Activated CD4-positive, alpha-beta T cell treated with anti-CD3 and anti-CD28 coated beads for 4 hours (primary cell): ENCODE measurements around the gene SGPP2.
"Not testable (repeated sequence)": the region's sequence is repeated elsewhere in the genome, so short reads cannot be mapped to it uniquely, and the experiment has no call there.

Experiments used
- DNase-seq, 2 donors: peaks; one replicate each; pipeline ENCODE4 v3.0.0-alpha.2; 2020

Gene SGPP2

DNA sequence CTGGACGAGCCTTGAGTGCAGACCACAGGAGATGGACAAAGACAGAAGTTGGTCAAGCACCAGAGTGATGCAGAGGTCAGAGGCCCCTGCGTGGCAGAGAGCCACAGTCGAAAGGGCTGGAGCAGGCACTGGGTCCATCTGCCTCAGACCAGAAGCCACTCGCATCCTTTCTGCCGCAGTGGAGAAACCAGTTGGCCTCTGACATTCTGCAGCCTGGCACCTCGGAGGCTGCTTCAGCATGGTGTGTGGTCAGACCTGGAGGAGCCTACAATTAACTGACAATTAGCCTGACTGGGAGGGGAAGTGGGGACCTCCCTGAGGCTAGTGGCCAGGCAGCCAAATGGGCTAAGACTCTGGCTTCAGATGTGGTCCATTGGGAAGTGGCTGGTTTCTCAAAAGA lies 111.1 kb downstream of the SGPP2 start:
- DNase-seq: no peak

DNA sequence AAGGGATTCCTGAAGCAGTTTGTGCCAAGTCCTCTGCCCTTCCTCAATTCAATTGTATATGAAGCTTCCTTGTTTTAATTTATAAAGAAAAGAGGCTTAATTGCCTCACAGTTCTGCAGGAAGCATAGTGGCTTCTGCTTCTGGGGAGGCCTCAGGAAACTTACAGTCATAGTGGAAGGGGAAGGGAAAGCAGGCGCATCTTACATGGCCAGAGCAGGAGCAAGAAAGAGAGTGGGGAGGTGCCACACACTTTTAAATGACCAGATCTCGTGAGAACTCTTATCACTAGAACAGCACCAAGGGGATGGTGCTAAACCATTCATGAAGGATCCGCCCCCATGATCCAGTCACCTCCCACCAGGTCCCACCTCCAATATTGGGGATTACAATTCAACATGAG lies 114.2 kb downstream of the SGPP2 start:
- DNase-seq: no peak

DNA sequence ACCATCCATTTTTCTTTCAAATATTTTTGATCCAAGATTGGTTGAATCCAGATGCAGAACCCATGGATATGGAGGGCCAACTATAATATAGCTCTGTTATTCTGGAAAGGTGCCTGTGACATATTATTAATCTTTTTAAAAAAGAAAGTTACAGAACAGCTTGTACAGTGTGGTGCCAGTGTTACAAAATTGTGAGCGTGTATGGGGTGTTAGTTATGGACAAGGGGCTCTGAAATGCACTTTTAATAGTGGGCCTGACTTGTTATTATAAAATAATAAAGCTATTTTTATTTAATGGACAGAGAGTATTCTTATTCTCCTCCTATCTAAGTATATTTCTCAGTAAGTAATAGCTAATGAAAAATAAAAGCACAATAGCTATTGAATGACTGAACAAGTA lies 120.3 kb downstream of the SGPP2 start:
- no peak for DNase-seq

DNA sequence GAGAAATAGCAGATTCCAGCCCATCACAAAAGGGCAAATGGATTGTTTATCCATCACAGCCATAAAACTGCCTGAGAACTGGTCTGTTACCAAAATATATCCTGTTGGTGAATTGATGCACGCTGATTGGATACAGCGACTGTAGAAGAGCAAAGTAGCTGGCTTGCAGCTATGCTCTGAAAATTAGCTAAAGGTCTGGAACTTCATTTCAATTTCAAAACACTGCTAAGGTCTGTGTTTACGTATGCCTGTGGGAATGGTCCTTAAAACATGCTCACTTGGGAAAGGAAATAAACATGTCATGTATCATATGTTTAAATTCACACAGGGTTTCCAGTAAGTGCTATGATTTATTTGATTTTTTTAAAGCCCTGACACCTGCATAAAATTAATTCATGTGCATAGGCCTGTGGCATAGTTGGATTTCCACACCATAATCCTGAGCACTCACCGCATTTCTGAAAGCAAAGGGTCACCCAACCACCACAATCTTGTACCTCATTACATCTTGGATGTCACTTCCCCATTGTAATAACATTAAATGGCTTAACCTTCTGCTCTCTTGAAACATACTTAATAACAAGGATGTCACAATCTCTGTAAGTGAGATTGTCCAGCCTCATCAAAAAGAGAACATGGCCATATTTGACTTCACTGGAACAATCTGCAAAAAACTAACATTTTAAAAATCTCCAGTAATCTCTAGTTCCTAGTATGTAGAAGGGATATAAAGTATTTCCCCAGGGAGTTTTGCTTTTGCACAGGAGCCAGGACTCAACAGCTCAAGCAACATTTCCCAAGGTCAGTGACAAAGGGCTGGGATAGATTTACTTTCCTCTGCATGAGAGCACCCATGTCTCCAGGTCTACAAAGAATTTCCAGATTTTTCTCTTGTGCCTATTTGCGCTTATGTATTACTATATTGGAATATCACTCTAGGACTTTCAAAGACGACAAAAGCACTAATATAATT lies 121.8 kb downstream of the SGPP2 start:
- no peak for DNase-seq

DNA sequence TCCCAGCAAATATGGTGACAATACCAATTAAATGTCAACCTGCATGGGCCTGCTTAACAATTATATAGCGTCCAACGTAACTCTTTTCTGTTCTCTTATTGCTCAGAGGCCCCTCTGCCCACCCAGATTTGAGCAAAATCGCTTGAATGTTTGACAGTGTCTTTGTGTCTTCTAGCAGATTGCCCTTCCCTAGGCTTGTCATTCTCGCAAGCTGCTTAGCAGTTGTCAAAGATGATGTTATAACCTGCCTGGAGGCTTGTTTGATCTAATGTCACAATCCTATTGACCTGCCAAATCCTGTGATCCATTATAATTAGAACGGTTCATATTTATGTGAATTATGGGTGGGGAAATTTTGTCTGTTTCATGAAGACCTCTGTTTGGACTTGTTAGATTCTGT lies 122.7 kb downstream of the SGPP2 start:
- DNase-seq: no peak

DNA sequence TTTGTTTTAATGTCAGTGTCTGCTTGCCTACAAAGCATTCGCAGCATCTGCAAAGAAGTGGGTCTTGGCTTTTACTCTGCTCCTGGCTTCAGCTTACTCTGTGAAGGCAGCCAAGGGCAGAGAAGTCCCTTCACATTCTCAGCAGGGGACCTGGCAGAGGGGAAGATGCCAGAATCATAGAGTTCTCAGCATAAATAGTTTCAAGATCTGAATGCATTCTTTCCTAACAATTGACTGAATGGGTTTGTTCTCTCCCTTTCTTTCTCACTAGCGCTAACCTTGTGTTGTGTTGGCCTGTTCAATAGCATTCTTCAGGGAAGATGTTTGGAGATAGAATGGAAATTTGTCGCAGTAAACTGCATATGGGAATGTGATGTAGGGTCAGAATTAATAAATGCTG lies 124.6 kb downstream of the SGPP2 start:
- DNase-seq: no peak

DNA sequence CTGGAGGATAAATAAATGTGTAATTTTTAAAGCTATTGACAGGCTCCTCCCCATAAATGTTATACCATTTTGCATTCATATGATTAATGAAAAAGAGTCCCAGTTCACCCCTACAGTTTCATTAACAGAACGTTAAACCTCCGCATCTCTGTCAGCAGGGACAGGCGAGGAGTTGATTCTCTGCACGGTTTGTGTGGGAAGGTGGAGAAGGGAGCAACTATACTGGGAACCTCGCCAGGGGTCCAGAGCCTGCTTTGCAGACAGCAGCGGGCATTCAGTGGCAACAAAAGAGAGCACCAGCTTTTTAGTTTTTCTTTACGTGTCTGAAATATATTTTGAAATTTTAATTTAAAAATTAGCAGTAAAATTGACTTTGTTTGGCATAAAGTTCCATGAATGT lies 130.2 kb downstream of the SGPP2 start:
- DNase-seq: no peak

DNA sequence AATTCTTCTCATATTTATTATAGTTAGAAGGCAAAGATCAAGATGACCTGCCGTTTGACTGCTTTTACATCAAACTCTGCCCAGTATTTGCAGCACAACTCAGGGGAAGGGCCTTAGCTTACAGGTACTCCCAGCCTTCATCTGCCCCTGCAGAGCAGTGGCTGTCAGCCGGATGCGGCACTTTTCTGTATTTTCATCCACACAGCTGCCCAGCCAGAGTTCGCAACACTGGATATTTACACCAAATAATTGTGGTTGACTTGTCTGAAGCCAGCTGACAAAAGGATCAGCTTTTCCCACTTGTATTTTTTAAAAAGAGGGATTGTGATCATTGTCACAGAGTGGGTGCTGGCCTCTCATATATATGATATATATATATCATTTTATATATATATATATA lies 136.8 kb downstream of the SGPP2 start:
- DNase-seq: no peak

DNA sequence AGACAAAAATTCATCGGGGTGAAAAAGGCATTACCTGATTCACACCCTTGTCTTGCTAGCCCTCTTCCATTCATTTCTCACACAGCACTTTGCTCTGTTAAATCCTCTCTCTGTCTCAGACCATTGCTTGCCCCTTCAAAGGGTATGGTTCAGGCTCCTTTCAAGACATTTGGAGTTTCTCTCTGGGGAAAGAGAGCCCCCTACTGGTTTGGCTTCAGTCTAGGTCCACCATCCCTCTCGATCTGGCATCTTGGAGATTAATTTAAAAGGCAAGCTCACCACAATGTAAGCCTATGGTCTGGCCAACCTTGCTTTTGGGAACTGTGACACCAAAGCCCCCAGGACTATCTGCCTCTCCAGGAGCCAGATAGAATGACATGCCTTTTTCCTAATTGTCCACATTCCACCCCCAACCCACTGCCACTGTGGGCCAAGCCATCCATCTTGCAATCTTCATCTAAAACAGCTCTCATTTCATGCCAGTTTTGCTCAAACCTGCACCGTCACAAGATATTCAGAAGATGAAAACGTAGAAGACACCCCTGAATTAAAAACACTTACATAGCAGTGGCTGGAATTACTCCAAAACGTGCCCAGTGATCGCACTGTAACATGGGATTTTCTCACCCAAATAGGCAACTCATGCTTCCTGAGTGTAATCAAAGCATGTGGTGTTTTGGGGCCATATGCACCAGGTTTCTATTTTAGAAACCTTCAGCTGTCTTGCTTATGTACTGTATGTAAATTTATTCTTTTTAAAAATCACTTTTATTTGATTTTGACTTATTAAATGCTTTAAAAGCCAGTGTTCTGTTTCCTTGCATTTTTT lies 137.7 kb downstream of the SGPP2 start:
- DNase-seq: peak; percentile 10 to 35

DNA sequence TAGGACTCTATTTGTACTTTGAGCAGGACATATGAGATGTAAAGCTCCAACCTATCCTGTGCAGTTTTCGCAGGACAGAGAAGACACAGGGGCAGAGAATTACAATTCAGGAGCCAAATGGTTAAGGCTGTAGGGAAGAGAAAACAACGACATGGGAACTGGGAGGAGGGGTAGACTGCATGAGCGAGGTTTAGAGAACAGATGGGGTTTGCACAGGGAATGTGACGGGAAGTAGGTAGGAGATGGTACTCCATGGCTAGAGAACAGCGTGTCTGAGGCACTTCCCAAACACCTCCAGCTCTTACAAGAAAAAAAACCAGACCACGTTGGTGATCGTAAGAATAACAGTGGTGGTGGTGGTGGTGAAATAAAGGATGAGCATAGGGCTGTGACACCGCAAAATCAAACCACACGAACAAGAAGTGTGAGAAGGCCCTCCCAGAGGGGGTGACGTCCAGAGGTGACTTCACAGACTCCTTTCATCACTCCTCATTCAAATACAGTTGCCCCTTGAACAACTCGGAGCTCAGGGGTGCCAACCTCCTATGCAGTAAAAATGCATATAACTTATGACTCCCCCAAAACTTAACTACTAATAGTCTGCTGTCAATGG lies 138.9 kb downstream of the SGPP2 start:
- DNase-seq: no peak

DNA sequence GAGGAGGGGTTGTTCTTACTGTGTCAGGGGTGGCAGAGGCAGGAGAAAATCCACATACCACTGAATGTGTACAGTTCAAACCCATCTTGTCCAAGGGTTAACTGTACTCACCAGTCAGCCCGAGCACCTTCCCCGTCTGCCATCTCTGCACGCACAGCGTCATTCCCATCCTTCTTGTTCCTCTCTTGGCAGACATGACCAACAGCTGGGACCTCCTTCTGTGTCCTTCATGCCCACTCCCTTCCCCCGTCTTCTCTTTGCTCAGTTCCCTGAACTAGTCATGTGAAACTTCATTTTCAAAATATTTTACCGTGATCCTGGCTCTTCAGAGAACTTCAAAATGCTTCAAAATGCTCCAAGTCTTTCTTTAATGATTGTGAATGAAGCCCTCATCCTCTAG lies 139.6 kb downstream of the SGPP2 start:
- no peak for DNase-seq

DNA sequence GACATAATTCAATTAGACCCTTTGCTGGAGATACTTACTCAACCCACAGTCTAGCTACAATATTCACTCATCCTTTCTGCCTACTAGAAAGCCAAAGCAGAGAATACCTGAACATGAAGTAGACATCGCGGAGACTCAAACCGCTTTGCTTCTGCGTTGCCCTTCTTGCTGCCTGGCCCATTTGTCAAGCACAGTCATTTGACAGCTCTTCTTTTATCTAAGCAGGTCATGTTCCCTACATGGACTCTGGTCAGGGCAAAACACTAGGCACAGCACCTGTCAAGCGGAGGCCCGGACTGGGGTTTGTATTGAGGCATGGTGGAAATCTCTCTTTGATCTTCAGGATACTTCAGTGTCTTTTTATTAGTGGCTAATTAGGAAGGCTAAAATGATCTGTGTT lies 141.9 kb downstream of the SGPP2 start:
- DNase-seq: no peak

DNA sequence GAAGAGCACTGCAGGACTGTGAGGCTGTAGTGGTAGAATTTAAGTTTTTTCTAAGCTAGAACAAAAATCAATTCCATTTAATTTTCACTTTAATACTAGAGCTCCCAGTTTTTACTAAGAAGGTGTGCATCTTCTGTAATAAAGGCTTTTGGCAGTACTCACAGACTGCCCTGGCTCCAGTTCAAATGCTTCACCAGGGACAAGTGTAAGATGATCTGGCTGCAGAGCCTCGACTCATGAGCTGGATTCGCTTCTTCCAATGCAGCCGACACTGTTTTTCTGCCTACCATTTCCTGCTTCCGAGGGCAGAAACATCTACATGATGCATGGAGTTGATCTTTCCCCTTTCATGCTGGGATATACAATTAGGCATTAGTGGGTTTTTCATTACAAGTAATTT lies 144.5 kb downstream of the SGPP2 start:
- no peak for DNase-seq

DNA sequence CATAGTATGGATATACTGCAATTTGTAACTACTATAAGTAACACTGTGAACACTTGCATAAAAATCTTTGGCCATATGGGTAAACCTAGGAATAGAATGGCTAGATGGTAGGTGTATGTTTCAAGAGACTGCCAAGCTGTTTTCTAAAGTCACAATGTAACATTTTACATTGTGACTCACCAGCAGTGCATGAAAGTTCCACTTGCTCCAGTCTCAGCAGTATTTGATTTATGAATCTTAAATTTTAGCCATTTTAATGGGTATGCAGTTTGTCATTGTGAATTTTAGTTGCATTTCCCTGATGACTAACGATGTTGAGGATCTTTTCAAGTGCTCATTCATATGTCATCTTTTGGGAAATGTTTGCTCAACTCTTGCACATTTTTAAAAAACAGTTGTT lies 145.5 kb downstream of the SGPP2 start:
- no peak for DNase-seq

DNA sequence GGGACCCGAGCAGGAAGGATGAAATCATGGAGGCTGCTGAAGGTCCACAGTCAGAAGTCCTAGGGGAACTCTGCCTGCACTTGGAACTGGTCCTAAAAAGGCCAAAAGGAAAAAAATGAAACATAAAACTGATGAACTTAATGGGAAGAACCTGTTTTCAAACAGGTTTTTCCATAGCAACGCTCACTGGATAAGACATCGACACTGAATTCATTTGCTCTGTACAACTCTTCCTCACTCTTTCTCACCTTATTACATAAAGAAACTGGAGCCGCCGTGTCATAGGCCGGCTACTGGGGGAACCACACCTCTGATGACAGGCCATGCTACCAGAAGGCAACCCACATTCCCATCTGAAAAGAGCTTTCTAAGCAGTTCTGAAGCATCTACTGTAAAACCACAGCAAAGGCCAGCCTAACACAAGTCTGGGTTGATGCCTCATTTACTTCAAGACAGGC lies 147.9 kb downstream of the SGPP2 start:
- no peak for DNase-seq

DNA sequence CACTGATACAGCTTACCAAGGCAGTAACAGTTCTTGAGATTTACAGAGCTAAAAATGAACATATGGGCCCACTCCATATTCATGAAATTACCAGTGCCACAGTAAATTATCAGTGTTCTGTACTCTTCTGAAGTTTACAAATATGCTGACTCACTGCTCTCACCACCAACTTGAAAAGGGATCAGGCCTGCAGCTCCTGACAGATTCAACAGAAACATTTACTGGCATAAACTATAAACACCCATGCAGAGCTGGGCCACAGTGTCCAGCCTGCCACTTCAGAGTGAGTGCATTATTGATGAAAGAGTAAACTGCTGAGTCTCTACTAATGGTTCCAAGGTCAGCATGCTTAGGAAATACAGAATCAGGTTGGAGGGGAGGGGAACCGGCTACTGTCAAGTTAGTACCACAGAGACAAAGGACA lies 148.4 kb downstream of the SGPP2 start:
- DNase-seq: no peak

DNA sequence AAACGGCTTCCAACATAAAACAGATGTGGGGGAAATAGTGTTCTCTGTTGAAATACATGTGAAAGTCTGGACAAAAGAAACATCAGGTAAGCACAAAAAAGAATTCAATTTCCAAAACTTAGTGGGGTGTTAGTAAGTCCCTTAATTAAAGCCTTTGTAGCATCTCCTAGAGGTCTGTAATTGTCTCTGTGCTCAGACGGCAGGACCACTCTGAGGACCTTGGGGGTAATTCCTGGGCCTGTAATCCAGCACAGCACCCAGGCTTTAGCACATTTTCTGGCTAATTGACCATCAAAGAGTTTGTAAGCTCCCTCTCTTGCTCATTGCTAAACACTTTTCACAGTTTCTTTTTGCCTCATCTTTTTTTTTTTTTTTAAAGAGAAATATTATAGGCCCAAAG lies 151.3 kb downstream of the SGPP2 start:
- no peak for DNase-seq

DNA sequence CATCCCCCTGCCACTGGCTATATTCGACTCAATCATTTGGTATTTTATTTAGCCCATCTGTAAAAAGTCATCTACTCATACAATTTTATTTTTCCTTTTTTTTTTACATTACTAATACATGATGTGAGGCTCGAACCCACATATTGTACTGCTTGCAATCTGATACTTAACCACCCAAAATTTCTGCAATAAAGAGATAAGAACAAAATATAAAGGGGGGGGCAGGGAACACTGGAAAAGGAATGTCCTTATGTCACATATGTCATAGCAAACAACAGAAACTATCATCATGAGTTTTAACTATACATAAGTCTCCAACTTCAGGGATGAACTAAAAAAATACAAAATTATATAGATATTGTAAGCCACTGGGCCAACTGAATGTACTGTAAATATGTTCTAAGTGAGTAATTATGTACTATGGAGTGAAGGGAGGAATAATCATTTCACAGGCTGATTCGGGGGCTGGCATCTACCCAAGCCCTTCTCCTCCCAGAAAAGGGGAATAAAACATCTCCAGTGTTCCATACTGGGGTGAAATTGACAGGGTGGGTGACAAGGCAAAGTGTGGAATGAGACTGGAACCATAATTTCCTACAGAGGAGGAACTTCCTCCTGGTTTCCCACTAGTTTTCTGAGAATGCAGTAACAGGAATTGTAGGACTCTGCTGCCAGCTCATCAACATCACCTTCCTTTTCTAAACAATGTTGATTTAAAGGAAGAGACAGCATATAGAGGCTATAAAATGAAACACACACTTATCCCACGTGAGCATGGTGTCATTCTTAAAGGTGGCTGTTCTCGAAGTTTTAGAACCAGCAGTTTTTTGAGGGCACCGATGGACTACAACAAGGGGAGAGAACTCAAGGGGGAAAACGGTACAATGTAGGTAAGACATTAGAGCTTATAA lies 152.1 kb downstream of the SGPP2 start:
- DNase-seq: no peak

DNA sequence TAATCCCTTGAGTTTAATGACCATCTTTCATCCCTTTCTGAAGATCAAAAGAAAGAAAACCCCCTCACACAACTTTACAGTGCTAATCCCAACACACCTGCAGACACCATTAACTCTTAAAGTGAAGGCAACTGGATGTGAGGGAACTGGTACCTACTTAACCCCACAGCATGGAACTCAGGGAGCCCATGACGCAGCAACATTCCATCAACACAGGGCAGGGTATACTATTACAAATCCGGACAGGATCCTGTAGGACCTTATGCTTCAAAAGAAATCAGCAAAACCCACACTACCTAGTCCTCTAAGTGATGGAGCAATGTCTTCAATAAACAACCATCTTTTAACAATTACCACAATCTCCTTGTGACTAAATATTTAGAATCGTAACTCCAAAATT lies 153.0 kb downstream of the SGPP2 start:
- no peak for DNase-seq

DNA sequence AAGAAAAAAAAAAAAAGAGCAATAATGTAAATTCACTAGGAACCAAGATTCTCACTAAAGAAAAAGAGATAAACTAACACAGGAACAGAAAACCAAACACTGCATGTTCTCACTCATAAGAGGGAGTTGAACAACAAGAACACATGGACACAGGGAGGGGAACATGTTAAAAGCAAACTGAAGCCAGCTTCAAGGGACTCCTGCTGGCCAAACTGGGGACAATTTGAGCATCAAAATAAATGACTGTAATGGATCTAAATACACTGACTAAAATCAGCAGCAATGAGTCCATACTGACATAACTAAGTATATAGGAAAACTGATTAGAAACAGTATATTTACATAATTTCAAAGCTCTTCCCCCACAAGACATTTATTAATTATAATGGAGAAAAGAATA lies 158.6 kb downstream of the SGPP2 start:
- no peak for DNase-seq

DNA sequence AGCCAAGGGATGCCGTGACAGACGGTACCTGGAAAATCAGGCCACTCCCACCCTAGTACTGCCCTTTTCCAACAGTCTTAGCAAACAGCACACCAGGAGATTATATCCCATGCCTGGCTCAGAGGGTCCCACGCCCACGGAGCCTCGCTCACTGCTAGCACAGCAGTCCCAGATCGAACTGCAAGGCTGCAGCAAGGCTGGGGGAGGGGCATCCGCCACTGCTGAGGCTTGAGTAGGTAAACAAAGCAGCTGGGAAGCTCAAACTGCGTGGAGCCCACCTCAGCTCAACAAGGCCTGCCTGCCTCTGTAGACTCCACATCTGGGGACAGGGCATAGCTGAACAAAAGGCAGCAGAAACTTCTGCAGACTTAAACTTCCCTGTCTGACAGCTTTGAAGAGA lies 160.2 kb downstream of the SGPP2 start:
- DNase-seq: not testable (repeated sequence)

DNA sequence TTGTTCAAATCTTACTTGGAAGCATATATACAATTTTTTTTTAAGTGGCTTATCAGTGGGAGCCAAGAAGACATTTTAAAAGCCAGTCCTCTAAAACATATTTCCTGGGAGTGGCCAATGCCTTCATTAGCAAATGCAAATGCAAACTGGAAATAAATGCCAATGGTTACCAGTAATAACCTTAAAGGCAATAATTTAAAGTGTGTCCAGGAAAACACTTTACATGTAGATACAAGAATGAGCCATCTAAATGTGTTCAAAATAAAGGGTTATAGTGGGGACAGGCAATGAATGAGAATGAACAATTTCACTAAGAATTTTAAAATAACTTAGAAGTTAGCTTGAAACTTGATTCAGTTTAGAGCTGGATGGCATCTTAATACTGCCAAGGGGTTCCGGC lies 167.3 kb downstream of the SGPP2 start:
- no peak for DNase-seq
